ENCODE measurements around the gene SYCP2L.

Gene SYCP2L

DNA sequence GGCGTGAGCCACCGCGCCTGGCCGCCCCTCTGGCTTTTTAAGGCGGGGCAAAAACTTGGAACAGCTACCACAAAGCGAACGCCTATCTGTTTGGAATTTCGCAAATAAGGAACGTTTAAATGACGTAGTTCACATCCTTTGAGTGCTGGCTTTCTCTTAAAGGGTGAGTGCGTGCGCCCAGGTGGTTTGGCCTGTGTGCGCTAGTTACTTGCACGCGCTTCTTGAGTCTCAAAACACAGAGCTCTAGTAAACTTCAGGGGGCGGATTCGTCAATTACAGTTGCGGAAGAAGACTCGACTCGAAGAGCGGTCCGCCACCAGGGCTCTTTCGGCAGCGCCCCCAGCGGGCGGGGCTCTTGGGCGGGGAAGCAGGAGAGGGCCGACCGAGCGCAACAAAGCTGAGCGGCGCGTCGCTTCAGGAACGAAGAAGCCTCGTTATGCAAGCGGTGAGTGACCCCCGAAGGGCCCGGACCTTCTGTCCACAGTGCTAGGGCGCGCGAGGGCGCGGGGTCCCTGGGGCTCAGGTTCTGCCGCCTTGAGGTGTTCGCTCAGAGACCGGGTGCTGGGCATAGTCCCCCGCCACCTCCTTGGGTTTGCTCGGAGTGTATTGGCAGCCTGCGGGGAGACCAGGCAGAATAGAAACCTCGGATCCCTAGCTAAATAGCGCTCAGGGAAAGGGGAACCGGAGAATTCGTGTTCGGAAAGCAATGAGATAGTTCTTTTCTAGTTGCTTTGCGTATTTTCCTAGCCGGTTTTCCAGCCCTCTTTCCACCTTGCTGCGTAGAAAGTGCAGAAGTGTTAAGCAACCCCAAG, at the start of gene SYCP2L:
Gene SYCP2L (plus strand): TSS at position 362 of the 812 bp plus-strand sequence. CDS start 75 bp downstream, at position 437.
- Histone ChIP-seq H3K36me3 (replicated peaks; ENCODE audit: insufficient read depth, low read length) (no peaks in the 10 kb centered on the region), H3K27ac (ENCODE audit: low read length) (no peak within 1 kb of the TSS), H3K27me3 (replicated peaks; ENCODE audit: insufficient read depth, low read length) (peaks cover 60% of the 10 kb centered on the region), H4K20me1 (ENCODE audit: insufficient read depth, low read length) (no peaks in the 10 kb centered on the region), H2AFZ (ENCODE audit: low read length) (no peak within 1 kb of the TSS), H3K9ac (ENCODE audit: low read length) (no peak within 1 kb of the TSS), H3K4me1 (ENCODE audit: low read length) (peaks cover 6% of the 10 kb centered on the region), H3K79me2 (ENCODE audit: low read length) (no peaks in the 10 kb centered on the region), H3K4me2 (ENCODE audit: low read depth, low read length) (no peak within 1 kb of the TSS), H3K9me2 (replicated peaks; ENCODE audit: insufficient read depth, low read length) (no peaks in the 10 kb centered on the region), H3F3A (ENCODE audit: insufficient read depth, low read length) (peaks cover 6% of the 10 kb centered on the region; the same call in 1 of the 2 replicates), H3K4me3 (ENCODE audit: low read length) (no peak within 1 kb of the TSS), H3K9me3 (replicated peaks; ENCODE audit: insufficient read depth, low read length) (no peaks in the 10 kb centered on the region)
- DNase-seq = no peak
- TF ChIP-seq EZH2 (optimal IDR thresholded peaks at IDR 0.05; ENCODE audit: low read depth, low read length) = no peak
- no peak for TF ChIP-seq EZH2phosphoT487 (IDR thresholded peaks at IDR 0.05; ENCODE audit: low read length)
- TF ChIP-seq, protein P1, sequence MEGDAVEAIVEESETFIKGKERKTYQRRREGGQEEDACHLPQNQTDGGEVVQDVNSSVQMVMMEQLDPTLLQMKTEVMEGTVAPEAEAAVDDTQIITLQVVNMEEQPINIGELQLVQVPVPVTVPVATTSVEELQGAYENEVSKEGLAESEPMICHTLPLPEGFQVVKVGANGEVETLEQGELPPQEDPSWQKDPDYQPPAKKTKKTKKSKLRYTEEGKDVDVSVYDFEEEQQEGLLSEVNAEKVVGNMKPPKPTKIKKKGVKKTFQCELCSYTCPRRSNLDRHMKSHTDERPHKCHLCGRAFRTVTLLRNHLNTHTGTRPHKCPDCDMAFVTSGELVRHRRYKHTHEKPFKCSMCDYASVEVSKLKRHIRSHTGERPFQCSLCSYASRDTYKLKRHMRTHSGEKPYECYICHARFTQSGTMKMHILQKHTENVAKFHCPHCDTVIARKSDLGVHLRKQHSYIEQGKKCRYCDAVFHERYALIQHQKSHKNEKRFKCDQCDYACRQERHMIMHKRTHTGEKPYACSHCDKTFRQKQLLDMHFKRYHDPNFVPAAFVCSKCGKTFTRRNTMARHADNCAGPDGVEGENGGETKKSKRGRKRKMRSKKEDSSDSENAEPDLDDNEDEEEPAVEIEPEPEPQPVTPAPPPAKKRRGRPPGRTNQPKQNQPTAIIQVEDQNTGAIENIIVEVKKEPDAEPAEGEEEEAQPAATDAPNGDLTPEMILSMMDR (IDR thresholded peaks at IDR 0.05; ENCODE audit: low read length) = no peak

DNA sequence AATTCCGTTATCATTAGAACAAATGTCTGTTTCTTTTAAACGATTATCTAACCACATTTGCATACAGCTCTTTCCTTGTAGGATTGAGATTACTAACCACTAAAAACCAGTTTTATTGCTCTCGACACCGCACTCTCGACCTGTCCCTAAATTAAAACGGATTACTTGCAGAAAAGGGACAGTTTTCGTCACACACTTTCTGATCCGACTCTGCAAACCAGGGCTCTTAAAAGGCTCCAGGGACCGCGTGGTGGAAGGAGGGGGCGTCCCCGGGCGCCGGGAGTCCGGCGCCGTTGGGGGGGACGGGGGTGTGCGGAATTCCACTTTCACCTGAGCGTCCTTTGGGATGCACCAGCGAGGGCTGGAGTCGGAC, 49.2 kb upstream of the SYCP2L start:
- Histone ChIP-seq H3K9me2 (replicated peaks; ENCODE audit: insufficient read depth, low read length) (no peaks in the 10 kb centered on the region), H3K4me2 (ENCODE audit: low read depth, low read length) (peak overlapping the region; percentile 96), H3F3A (ENCODE audit: insufficient read depth, low read length) (no peaks in the 10 kb centered on the region), H3K27me3 (replicated peaks; ENCODE audit: insufficient read depth, low read length) (peaks cover 37% of the 10 kb centered on the region), H3K79me2 (ENCODE audit: low read length) (no peaks in the 10 kb centered on the region), H2AFZ (ENCODE audit: low read length) (peak overlapping the region; percentile 82; the same call in 1 of the 2 replicates), H3K4me1 (ENCODE audit: low read length) (peaks cover 4% of the 10 kb centered on the region; the same call in 1 of the 2 replicates), H3K27ac (ENCODE audit: low read length) (no peak overlapping the region), H3K9me3 (replicated peaks; ENCODE audit: insufficient read depth, low read length) (no peaks in the 10 kb centered on the region), H3K36me3 (replicated peaks; ENCODE audit: insufficient read depth, low read length) (no peaks in the 10 kb centered on the region), H3K9ac (ENCODE audit: low read length) (peak overlapping the region; percentile 76), H4K20me1 (ENCODE audit: insufficient read depth, low read length) (no peaks in the 10 kb centered on the region), H3K4me3 (ENCODE audit: low read length) (peak overlapping the region; percentile 74)
- no peak for DNase-seq
- no peak for TF ChIP-seq EZH2phosphoT487 (IDR thresholded peaks at IDR 0.05; ENCODE audit: low read length)
- no peak for TF ChIP-seq EZH2 (optimal IDR thresholded peaks at IDR 0.05; ENCODE audit: low read depth, low read length)
- TF ChIP-seq, protein P1 (IDR thresholded peaks at IDR 0.05; ENCODE audit: low read length) = no peak

DNA sequence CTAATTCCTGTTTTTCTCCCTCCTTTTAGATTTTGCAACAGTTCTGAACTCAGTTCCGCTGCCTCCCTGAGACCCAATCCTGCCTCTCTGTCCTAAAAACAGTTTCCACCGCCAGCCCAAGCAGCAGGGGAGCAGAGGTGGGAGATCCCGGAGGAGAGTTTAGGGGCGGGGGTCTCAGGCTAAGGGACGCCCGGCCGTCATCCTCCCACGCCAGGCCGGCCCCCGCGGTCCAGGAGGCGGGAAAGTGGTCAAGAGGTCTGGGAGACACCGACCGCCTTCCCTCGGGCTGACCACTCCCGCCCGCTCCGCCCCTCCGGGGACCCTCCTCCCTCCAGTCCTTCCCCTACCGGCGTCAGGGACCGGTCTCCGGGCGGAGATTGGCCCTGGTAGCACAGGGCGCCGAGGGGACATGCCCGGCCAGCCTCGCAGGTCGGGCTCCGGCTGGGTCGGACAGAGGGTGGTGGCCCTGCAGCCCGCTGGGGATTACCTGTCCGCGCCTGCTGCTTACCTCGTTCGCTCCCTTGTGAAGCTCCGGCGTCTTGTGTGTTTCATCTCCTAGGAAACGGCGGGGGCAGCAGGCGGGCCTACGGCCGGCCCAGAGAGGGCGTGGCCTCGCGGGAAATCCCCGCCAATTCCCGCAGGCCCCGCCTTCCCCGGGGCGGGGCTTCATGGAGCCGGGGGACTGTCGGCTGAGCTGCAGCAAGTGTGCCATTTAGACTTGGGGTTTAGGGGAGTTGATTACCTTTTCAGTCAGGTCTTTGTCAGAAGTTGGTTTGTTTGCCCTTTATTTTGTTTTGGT, 48.7 kb upstream of the SYCP2L start, which contains the start of gene MAK:
Gene MAK (minus strand): TSS at position 545 of the 799 bp plus-strand sequence. CDS start 7,891 bp downstream, outside the sequence.
- Histone ChIP-seq H4K20me1 (ENCODE audit: insufficient read depth, low read length) (no peaks in the 10 kb centered on the region), H3K79me2 (ENCODE audit: low read length) (no peaks in the 10 kb centered on the region), H3K4me1 (ENCODE audit: low read length) (peaks cover 4% of the 10 kb centered on the region; the same call in 1 of the 2 replicates), H3K9me2 (replicated peaks; ENCODE audit: insufficient read depth, low read length) (no peaks in the 10 kb centered on the region), H3K27ac (ENCODE audit: low read length) (peak within 1 kb of the TSS; percentile 39; the same call in 1 of the 2 replicates), H3K27me3 (replicated peaks; ENCODE audit: insufficient read depth, low read length) (peaks cover 37% of the 10 kb centered on the region), H3K4me2 (ENCODE audit: low read depth, low read length) (peak within 1 kb of the TSS; percentile 96), H3K9me3 (replicated peaks; ENCODE audit: insufficient read depth, low read length) (no peaks in the 10 kb centered on the region), H3K36me3 (replicated peaks; ENCODE audit: insufficient read depth, low read length) (no peaks in the 10 kb centered on the region), H3F3A (ENCODE audit: insufficient read depth, low read length) (no peaks in the 10 kb centered on the region), H2AFZ (ENCODE audit: low read length) (peak within 1 kb of the TSS; percentile 82), H3K9ac (ENCODE audit: low read length) (peak within 1 kb of the TSS; percentile 76), H3K4me3 (ENCODE audit: low read length) (peak within 1 kb of the TSS; percentile 74)
- TF ChIP-seq EZH2phosphoT487 (IDR thresholded peaks at IDR 0.05; ENCODE audit: low read length) = no peak
- TF ChIP-seq EZH2 (optimal IDR thresholded peaks at IDR 0.05; ENCODE audit: low read depth, low read length) = no peak
- TF ChIP-seq, protein P1 (IDR thresholded peaks at IDR 0.05; ENCODE audit: low read length) = no peak
- peak; percentile 91 for DNase-seq

Data from MM.1S (cell line).